GM19239 (cell line): ENCODE results near the gene TEX29.

Source experiments
- DNase-seq: peaks from one replicate; pipeline ENCODE4 v3.0.0; 2011; ENCODE audit warnings: low spot score; ENCODE audit not compliant: insufficient read length
- FAIRE-seq: peaks from 2 replicates; lab custom pipeline; 2011; peaks lifted over from hg19 to GRCh38; lab: Jason Lieb, UNC

The TEX29 gene

DNA sequence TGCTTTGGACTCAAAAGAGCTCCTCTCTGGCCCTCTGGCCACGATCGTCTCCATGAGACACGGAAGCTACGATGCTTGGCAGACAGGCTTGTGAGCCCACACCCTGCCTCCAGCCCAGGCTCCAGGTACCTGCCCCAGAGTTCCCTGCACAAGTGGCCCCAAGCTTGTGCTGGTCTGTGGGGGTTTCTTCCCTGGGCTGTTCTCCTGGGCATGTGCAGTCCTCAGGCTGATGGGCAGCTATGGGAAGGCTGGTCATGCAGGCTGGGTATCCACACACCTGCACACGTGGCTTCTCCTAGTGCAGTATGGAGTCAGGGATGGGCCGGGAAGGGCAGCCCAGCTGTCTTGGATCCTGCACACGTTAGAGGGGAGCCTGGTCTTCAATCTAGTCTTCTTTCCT is 43.1 kb downstream of the TEX29 start:
- FAIRE-seq: no peak
- no peak for DNase-seq

DNA sequence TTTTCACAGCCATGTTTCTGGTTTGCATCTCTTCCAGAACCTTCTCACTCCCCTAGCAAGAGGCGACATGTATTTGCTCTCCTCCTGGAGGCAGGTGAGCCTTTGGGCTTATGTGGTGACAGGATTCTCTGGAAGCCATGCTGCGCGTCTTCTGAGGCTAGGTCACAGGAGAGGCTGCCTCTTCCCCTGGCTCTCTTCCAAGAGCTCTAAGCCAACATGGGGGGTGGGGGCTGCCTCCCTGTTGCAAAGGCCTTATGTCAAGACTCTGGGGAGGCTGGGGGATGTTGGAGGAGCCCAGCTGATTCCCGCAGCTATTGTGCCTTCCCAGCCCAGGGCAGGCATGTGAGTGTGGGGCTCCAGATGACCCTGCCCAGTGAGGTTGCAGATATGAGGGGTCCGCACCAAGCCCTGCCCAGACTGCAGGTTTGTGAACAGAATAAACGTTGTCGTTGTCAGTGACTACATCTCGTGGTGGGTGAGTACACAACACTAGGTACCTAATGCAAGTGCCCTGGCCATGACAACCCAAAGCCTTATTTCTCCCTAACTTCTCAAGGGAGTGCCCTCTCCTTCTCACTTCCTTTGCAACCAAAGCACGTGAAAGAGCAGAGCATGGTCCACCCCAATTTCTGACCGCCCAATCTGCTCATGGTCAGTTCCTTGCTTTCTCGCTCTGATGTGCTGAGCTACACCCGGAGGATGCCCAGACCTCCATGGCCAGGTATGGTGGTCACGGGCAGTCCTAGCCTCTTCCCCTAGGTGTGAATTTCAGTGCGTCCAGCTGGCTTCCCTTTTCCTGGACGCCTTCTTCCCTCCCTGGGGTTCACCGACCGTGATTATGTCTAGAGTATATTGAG is 44.9 kb downstream of the TEX29 start:
- FAIRE-seq (no peak), DNase-seq (no peak)

DNA sequence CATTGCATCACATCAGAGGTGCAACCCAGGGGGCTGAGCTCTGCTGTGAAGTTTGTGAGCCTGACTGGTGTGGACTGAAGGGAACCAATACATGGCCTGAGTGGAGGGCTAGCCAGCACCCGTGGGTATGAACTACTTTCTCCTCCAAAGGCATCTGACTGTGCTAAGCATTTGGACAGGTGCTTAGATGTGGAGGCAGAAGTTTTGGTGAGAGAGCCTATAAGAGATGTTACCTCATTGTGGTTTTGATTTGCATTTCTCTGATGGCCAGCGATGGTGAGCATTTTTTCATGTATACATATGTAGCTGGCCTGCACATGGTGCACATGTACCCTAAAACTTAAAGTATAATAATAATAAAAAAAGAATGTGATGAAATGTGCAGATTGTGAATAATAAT is 46.9 kb downstream of the TEX29 start:
- FAIRE-seq: no peak
- DNase-seq: no peak

GRCh38 chr13:111368091-111368490 is 47.6 kb downstream of the TEX29 start:
- DNase-seq (no peak), FAIRE-seq (no peak)

- FAIRE-seq (no peak), DNase-seq (no peak)
Observed at GRCh38 chr13:111370147-111370546, 49.7 kb downstream of the TEX29 start.

- DNase-seq (no peak), FAIRE-seq (no peak)
Observed at GRCh38 chr13:111370570-111371535, 50.4 kb downstream of the TEX29 start.

DNA sequence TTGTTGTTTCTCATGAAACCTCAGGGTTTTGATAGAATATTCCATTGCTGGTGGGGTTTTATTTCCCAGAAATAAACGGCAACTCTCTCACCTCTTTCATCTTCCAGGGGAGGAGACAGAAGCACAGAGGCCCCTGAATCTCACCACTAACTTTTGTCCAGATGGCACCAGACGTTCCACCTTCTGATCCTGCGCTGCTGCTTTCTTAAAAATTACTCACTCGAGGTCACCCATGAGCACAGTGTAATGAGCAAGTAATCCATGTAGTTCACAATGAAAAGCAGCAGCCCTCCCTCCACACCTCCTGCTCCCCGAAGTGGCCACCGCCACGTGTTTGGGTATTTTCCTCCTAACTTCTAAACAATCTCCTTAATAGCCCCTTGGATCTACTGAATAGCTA is 51.3 kb downstream of the TEX29 start:
- FAIRE-seq (no peak), DNase-seq (no peak)

GRCh38 chr13:111372651-111373425 is 52.4 kb downstream of the TEX29 start:
- FAIRE-seq (no peak), DNase-seq (no peak)

- DNase-seq (no peak), FAIRE-seq (no peak)
Observed at GRCh38 chr13:111373486-111373885, 53.0 kb downstream of the TEX29 start.

- FAIRE-seq: no peak
- DNase-seq: no peak
Observed at GRCh38 chr13:111380431-111380830, 60.0 kb downstream of the TEX29 start.

DNA sequence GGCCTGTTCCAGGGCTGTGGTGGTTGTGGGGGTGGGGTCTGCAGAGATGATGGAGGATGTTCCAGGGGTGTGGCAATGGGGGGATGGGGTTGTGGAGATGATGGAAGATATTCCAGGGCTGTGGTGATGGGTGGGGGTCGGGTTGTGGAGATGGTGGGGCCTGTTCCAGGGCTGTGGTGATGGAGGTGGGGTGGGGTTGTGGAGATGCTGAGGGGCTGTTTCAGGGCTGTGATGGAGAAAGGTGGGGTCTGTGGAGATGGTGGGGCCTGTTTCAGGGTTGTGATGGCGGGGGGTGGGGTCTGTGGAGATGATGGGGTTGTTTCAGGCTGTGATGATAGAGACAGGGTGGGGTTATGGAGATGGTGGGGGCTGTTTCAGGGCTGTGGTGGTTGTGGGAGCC is 62.0 kb downstream of the TEX29 start:
- FAIRE-seq: no peak

GRCh38 chr13:111382877-111383276 is 62.4 kb downstream of the TEX29 start:
- FAIRE-seq (no peak), DNase-seq (no peak)

More for the DNA sequence above, 62.0 kb downstream of the TEX29 start:
- DNase-seq: no peak

GRCh38 chr13:111383591-111384440 is 63.4 kb downstream of the TEX29 start:
- FAIRE-seq (no peak), DNase-seq (no peak)

DNA sequence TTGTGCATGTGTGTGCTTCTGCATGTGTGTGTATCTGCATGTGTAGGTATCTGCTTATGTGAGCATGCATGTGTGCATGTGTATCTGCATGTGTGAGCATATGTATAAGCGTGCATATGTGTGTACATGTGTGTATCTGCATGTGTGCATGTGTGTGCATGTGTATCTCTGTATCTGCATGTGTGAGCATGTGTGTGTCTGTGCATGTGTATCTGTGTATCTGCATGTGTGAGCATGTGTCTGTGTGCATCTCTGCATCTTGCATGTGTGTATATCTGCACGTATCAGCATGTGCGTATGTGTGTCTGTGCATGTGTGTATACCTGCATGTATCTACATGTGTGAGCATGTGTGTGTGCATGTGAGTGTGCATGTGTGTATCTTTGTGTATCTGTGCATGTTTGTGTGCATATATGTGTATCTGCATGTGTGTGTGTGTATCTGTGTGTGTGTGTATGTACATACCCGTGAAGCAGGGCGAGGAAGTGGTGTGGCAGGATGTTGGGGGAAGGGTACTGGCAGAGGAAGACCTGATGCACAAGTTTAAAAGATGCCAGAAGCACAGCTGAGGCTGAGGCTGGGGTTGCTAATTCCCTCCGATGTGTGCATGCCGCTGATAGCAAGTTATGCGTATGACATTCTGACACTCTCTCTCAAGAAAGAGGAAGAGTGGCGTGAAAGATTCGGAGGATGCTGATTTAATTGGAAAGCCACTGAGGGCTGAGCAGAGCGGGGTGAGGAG is 64.2 kb downstream of the TEX29 start:
- DNase-seq (no peak), FAIRE-seq (no peak)

DNA sequence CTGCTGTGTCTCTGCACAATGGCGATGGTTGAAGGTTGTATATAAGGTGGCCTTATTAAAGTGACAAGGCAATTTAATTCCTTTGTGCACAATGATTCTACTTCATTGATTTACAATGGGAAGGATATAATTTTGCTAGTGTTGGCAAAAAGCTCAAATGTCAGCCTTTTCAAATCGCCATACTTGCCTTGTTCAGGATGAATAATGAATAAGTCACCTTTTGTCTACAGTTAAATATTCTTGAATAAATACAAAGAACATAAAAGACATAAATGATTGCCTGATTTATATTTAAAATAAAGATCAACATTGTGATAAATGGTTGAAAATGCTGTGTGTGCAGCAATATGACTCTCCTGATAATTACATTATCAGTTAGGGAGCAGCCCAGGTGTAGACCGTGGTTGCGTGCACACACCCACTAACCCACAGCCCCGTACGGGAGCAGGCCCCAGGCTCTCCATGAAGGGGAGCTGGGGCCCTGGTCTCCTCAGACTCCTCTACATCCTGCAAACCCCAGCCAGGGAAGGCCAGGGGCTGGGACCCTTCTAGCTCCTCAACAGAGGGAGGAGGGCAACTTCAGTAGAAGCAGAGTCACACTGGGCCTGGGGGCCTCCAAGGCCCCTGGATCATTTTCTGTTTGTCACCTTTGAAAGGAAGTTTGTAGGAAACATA is 64.9 kb downstream of the TEX29 start:
- FAIRE-seq (no peak), DNase-seq (no peak)

DNA sequence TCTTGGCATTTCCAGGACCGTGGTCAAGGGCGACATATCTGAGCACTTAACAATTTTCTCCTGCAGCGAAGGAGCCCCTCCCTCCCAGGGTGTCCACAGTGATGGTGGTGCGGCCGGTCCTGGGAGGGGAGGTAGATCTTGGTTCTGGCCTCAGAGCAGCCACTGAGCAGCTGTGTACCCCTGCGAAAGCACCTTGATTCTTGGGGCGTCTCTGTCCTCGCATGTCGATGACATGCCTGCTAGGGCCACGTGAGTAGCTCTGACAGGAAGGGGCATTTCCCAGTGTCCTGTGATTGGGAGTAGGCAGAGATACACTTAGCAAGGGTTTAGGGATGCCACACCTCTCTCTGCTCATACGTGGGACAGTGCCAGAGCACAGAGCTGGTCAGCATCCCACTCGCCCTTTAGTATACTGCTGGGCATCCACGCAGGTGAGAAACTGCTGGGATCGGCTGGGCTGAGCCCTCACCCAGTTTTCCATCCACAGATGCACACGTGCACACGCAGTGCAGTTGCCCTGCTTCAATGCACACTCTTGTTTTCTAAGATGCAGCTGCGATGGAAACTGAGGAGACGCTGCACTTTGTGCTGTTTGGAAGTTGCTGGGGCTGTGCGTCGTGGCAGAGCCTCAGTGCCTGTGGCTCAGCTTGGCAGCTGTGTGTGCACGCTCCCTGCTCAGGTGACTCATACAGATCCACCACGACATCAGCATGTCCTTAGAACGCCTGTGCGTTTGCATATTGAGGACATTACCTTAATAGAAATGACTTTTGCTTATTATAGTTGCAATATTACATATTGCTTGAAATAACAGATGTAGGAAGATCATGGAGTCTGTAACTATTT is 66.8 kb downstream of the TEX29 start:
- FAIRE-seq: no peak

DNA sequence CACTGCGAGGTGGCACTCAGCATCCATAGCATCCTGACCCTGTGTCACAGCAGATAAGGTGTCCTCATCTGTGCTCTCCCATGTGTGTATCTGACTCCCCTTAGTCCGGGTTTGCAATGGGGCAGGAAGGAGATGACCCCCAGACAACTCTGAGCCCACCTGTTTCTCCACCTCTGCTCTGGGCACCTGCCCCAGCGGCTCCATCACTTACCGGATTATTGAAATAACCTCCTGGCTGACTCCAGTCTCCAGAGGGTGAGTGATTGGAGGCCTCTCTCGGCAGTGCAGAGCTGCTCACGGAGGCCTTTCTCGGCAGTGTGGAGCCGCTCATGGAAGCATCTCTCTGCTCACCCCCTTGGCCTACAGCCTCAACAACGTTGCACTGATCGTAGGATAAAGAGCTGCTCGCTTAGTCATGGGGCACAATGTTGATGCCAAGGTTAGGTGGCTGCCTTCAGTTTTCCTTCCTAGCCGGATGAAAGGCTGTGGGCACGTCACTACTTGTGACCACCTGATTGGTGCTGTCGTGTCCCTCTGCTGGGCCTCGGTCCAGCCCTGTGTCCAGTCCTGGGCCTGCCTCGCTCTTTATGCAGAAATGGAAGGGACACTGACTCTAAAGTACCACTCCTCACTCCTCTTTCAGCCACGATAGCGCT is 67.6 kb downstream of the TEX29 start:
- DNase-seq (no peak), FAIRE-seq (no peak)

More for the DNA sequence above, 66.8 kb downstream of the TEX29 start:
- DNase-seq: no peak
